Stimulated activated naive CD4-positive, alpha-beta T cell (primary cell): ENCODE results near the gene LEF1.
A peak's percentile ranks its signal among the peaks of the same experiment; 100 is the strongest.

Source experiments
- DNase-seq, 6 experiments: peaks; one replicate each; lab custom pipeline; 2025; lab: John Stamatoyannopoulos, UW

LEF1 gene

DNA sequence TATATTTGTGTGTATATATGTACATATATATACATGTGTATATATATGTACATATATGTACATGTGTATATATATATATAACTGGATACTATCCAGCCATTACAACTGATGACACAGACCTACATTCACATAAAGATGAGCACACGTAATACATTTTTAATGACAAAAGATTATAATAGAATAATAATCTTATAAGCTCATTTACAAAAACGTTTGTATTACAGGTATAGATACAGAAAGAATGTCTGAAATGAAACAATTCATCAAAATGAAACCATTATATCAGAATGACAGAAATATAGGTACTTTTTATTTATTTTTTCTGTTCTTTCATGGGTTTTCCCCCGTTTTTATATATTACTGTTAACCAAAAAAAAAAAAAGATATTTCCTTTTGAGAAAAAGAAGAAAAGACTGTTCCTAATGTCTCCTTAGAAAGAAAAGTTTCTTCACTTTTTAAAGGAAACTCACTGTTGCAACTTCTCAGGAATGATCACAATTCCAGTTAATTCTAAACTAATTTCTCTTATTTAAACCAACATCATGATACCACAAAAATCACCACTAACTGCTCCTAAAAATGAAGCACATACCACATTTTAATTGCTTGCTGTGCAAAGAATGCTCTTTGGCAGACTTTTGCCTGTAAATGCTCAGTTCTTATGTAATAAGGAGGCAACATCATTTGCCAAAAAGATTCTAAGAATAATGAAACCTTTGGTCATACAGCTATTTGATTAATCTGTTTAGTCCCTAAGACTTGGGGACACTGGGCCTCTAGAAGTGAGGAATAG lies 18.9 kb downstream of the LEF1 start:
- DNase-seq = no peak

DNA sequence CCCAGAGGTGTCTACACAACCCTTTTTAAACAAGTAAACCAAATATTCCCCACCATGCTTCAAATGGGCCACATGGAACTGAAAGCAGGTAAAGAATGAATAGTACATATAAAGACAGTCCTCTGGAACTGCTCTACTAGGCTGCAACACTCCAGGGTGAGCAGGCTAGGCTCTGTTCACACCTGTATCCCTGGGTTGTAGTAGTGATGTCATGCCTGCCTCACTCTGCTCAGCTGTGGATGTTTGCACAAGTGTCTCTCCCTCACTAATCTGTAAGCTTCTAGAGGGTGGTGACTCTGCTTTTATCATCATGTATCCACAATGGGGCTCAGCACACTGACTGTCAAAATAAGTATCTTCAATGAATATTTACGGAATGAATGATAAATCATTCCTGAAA lies 20.4 kb downstream of the LEF1 start:
- DNase-seq = peak in 5 of 6 experiments; percentile 27 to 42 (median 33)

DNA sequence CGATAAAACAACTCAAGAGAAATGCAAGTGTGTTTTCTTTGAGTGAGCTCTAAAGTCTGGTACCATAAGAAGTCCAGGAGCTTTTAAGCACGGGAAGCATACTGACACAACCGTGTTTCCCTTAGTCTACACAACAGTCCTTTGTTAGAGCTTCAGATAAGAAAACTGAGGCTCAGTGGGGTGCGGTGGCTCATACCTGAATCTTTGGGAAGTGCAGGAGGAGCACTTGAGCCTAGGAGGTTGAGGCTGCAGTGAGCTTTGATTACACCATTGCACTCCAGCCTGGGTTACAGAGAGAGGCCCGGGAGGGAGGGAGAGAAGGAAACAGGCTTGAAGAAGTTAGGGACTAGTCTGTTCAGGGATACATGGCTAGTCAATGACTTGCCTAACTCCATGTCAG lies 21.9 kb downstream of the LEF1 start:
- DNase-seq = no peak

DNA sequence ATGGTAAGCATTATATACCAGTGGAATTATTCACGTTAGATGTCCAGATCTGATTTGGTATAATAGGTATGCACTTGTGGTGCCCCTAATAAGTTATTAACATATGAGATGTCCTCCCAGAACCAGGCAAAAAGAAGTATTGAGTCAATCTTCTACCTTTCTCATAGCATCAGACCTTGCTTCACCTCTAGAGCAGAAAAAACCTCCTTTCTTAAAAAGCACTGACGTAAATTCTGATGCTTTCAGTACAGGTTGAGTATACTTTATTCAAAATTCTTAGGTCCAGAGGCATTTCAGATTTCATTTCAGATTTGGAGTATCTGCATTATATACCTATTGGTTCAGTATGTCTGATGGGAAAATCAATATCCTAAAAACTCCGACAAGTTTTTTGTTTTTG lies 22.4 kb downstream of the LEF1 start:
- DNase-seq = no peak

GRCh38 chr4:108144451-108144850 lies 24.3 kb downstream of the LEF1 start:
- peak in 2 of 6 experiments; percentile 12 to 21 for DNase-seq

DNA sequence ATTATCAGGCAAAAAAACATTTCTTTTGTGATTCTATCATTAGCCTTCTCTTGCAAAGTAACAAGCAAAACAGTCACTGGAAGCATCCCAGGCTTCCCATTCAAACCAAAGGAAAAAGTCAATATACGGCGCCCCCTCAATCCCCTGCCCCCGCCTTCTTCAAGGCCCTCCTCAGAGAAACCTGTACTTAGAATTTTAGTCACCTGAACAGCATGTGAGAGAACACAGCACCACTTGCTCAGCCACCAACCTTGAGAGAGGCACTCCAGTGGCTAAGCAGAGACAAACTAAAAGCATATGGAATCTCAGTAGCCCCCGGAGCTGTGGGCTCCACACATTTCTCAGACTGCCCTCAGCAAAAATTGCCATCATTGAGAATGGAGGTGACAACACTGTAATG lies 25.2 kb downstream of the LEF1 start:
- DNase-seq = no peak

DNA sequence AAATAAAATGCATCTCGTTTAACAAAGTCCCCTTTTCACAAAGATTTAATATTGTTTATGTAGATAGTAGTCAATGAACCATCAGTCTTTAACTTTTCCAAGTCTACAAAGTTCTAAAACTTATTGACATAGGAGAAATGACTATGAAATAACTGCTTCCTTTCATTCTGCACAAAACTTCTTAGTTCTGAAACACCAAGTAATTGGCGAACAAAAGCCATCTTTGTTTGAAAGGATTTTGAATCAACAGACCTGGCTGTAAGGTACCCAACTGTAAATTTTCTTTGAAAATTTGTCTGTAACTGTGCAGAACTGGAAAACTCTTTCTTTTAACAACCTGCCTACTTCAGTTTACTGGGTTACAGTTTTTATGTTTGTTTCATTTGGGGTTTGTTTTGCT lies 25.9 kb downstream of the LEF1 start:
- peak in 1 of 6 experiments; percentile 29 for DNase-seq

- peak in 2 of 6 experiments; percentile 29 for DNase-seq
Observed at GRCh38 chr4:108141213-108141950, 27.4 kb downstream of the LEF1 start.

GRCh38 chr4:108140328-108140727 lies 28.4 kb downstream of the LEF1 start:
- DNase-seq = peak in 5 of 6 experiments; percentile 23 to 53 (median 34)

DNA sequence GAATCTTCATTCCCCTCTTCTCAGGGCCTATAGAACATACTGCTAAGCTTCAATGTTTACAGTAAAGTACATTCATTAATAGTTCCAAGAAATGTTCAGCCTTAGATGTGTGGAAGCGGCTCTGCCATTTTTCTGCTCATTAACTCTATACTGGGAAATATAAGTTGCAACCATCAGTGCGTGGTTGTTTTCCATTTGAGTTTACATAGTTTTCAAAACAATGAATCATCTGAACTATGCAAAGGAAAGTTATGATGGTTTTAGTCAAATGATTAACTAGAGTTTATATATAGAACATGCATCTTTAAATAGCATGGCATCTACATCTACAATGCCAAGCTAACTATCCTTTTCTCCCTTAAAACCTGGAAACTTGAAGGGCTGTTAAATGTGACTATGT lies 29.6 kb downstream of the LEF1 start:
- DNase-seq = no peak

- DNase-seq = peak in 1 of 6 experiments; percentile 17
Observed at GRCh38 chr4:108135549-108136209, 33.1 kb downstream of the LEF1 start.

- peak in 1 of 6 experiments; percentile 16 for DNase-seq
Observed at GRCh38 chr4:108130955-108131354, 37.8 kb downstream of the LEF1 start.

GRCh38 chr4:108129196-108129595 lies 39.5 kb downstream of the LEF1 start:
- DNase-seq = no peak

- DNase-seq = no peak
Observed at GRCh38 chr4:108126806-108127205, 41.9 kb downstream of the LEF1 start.

DNA sequence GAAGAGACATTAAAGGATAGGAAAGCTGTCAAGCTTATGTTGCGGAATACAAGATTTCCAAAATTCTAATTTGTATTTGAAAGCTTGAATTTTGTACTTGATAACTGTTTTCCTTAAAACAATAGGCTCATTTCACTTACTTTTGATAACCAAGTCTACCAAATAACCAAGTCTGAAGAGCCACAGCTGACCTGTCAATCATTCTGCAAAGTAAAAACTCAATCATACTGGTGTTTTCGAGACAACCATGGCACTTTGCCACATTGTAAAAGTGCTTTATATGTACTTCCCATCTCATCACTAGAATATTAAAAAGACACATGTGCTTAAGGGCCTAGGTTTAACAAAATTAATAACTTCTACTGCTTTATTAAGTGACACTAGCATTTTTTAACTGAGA lies 47.9 kb downstream of the LEF1 start:
- no peak for DNase-seq

- no peak for DNase-seq
Observed at GRCh38 chr4:108119199-108119800, 49.4 kb downstream of the LEF1 start.

GRCh38 chr4:108118505-108118904 lies 50.2 kb downstream of the LEF1 start:
- DNase-seq = peak in 1 of 6 experiments; percentile 29

DNA sequence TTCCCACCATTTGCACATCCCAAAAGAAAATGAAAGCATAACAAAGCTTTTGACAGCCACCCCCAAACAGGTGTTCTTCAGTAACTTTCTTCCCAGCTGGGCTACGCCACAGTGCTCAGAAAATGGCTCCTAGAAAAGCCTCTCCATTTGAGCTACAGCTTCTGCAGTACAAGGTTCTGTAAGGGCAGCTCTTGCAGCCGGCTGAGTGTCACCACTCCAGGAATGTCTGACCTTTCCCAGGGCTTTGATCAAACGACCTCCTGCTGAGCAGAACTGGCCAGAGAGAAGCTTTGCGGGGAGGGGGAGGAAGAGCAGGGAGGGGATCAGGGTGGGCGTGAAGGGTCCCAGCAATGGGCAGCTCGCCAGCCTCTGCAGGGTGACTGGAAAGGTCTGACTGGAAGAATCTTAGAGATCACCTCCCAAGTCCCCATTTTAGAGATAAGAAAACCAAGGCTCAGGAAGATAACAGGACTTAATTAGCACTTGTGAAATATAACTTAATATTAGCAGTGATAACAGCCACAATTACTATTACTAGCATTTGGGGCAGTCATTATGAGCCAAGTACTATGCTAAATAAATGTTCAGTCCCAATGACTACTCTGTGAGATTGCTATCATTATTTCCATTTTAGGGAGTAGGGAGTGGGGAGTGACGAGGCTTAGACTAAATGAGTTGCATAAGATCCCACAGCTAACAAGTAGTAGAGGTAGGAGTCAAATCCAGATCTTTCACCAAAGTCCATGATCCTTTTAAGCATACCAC lies 51.1 kb downstream of the LEF1 start:
- DNase-seq = no peak

- peak in 2 of 6 experiments; percentile 14 to 26 for DNase-seq
Observed at GRCh38 chr4:108116423-108117168, 52.1 kb downstream of the LEF1 start.

DNA sequence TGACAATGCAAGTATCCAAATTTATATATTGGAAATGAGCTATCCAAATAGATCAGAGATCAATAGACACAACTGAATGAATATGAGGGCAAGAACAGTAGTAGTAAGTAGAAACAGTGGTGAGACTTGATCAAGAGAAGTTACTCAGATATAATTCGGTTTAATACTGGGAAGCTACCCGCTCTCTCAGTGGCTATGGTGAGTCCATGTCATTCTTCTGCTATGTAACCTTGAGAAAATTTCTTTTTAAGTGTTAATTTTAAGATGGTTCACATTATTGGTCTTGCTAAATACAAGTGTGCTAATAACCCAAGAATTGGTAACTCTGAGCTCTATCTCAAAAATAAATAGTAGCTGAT lies 53.6 kb downstream of the LEF1 start:
- DNase-seq = no peak

DNA sequence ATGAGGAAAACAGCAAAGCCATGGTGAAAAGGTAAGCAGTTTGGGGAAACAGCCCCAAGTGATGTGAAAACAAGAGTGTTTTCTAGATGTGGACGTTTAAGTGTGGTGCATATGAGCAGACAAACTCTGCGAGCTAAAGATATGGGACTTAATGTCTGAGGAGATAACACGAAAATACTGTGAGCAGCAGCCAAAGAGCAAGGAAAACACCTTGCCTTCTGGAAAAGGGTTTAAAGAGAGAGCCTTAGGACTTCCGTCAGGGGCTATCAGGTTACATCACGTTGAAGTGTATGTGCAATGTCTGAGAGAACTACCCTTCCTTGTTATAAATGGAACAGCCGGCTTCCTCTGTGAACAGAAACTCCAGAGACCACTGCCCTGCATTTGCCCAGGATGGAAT lies 54.2 kb downstream of the LEF1 start:
- no peak for DNase-seq
